Vagina (tissue), 2 donors: Measurements from ENCODE around the gene NLGN1.

Experiments
- POLR2AphosphoS5 ChIP-seq, 2 donors: sonication (generic); formaldehyde crosslinking; IDR thresholded peaks; one replicate each; pipeline ENCODE4 v1.9.0; 2017; ENCODE audit warnings: antibody characterized with exemption in 2 of 2, mild to moderate bottlenecking in 2 of 2, low read depth in 1 of 2; ENCODE audit not compliant: insufficient read depth in 1 of 2
- TF ChIP-seq, protein P1 (sequence below), 3 experiments: fragments of 450-650 bp in 2 of 3; fragments of 200-600 bp in 1 of 3; sonication (generic) in 1 of 3; IDR thresholded peaks; one replicate each; pipeline ENCODE4 v1.5.1; 2017 to 2019; ENCODE audit warnings: antibody characterized with exemption in 3 of 3, mild to moderate bottlenecking in 2 of 3, moderate library complexity in 2 of 3

DNA sequence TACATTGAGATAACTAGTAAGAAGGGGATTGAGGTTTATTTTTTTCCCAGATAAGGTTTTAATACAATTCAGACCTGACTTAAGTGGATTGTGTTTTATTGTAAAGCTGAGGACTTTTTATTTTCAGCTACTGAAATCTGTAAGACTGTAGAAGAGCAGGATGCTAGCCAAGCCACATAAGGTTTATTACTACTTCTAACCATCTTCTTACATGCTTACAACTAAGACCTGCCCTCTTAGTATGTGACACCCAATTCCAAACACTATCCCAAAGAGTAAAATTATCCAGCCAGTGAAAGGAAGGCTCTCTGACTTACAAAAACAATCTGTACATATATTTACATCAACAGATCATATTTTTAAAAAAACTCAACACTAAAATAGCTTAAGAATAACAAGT, 897.1 kb downstream of the NLGN1 start:
- no peak for TF ChIP-seq POLR2AphosphoS5 (IDR thresholded peaks at IDR 0.05; ENCODE audit: insufficient read depth in 1 of 2, low read depth in 1 of 2)
- TF ChIP-seq, protein P1, sequence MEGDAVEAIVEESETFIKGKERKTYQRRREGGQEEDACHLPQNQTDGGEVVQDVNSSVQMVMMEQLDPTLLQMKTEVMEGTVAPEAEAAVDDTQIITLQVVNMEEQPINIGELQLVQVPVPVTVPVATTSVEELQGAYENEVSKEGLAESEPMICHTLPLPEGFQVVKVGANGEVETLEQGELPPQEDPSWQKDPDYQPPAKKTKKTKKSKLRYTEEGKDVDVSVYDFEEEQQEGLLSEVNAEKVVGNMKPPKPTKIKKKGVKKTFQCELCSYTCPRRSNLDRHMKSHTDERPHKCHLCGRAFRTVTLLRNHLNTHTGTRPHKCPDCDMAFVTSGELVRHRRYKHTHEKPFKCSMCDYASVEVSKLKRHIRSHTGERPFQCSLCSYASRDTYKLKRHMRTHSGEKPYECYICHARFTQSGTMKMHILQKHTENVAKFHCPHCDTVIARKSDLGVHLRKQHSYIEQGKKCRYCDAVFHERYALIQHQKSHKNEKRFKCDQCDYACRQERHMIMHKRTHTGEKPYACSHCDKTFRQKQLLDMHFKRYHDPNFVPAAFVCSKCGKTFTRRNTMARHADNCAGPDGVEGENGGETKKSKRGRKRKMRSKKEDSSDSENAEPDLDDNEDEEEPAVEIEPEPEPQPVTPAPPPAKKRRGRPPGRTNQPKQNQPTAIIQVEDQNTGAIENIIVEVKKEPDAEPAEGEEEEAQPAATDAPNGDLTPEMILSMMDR (IDR thresholded peaks at IDR 0.05): no peak
